Trophoblast cell (in vitro differentiated cells and primary cell): ENCODE results near the gene FSTL4.

Source experiments
- DNase-seq, 2 donors: peaks; one replicate each; pipeline ENCODE4 v3.0.0-alpha.2; 2016
- H2AFZ ChIP-seq: 2 replicates; pipeline ENCODE4 v1.6.1; 2013; ENCODE audit warnings: low read length, moderate library complexity, mild to moderate bottlenecking; ENCODE audit not compliant: insufficient read depth, poor library complexity
- H2AK5ac ChIP-seq: 2 replicates; pipeline ENCODE4 v1.6.1; 2013; ENCODE audit warnings: mild to moderate bottlenecking, low read length
- H2BK120ac ChIP-seq: 2 replicates; pipeline ENCODE4 v1.6.1; 2013; ENCODE audit warnings: low read length, mild to moderate bottlenecking, moderate library complexity; ENCODE audit not compliant: insufficient read depth, poor library complexity
- H2BK12ac ChIP-seq: 2 replicates; pipeline ENCODE4 v1.6.1; 2013; ENCODE audit warnings: mild to moderate bottlenecking, low read length, moderate library complexity
- H2BK5ac ChIP-seq: 2 replicates; pipeline ENCODE4 v1.6.1; 2013; ENCODE audit warnings: low read length, low read depth, moderate library complexity, mild to moderate bottlenecking; ENCODE audit not compliant: poor library complexity
- H3K14ac ChIP-seq: 2 replicates; pipeline ENCODE4 v1.6.1; 2013; ENCODE audit warnings: mild to moderate bottlenecking, low read length
- H3K18ac ChIP-seq: 2 replicates; pipeline ENCODE4 v1.6.1; 2013; ENCODE audit warnings: mild to moderate bottlenecking, low read length
- H3K23ac ChIP-seq: 2 replicates; pipeline ENCODE4 v1.6.1; 2013; ENCODE audit warnings: low read length
- H3K27ac ChIP-seq: 2 replicates; pipeline ENCODE4 v1.5.1; 2013; ENCODE audit warnings: low read depth, mild to moderate bottlenecking, inconsistent platforms, low read length, moderate library complexity
- H3K27me3 ChIP-seq: 2 replicates; pipeline ENCODE4 v1.6.1; 2013; ENCODE audit warnings: inconsistent platforms, mild to moderate bottlenecking, low read length, moderate library complexity; ENCODE audit not compliant: insufficient read depth
- H3K36me3 ChIP-seq, 2 experiments: 1 replicate in 1 of 2; 2 replicates in 1 of 2; pipeline ENCODE4 v1.6.1; 2013; ENCODE audit warnings: low read length in 2 of 2, mild to moderate bottlenecking in 2 of 2, moderate library complexity in 1 of 2; ENCODE audit not compliant: insufficient read depth in 2 of 2, control insufficient read depth in 1 of 2
- H3K4ac ChIP-seq: 2 replicates; pipeline ENCODE4 v1.6.1; 2013; ENCODE audit warnings: low read depth, mild to moderate bottlenecking, low read length, moderate library complexity
- H3K4me1 ChIP-seq, 2 experiments: 1 replicate in 1 of 2; 2 replicates in 1 of 2; pipeline ENCODE4 v1.6.1; 2013; ENCODE audit warnings: low read length in 2 of 2, mild to moderate bottlenecking in 2 of 2, moderate library complexity in 1 of 2; ENCODE audit not compliant: insufficient read depth in 2 of 2, control insufficient read depth in 1 of 2
- H3K4me2 ChIP-seq: 2 replicates; pipeline ENCODE4 v1.6.1; 2013; ENCODE audit warnings: inconsistent platforms, mild to moderate bottlenecking, low read length, moderate library complexity
- H3K4me3 ChIP-seq: 2 replicates; pipeline ENCODE4 v1.5.1; 2013; ENCODE audit warnings: mild to moderate bottlenecking, low read depth, low read length, inconsistent platforms
- H3K79me1 ChIP-seq: one replicate; pipeline ENCODE4 v1.6.1; 2013; ENCODE audit warnings: low read length
- H3K79me2 ChIP-seq: 2 replicates; pipeline ENCODE4 v1.6.1; 2013; ENCODE audit warnings: low read length, mild to moderate bottlenecking; ENCODE audit not compliant: control insufficient read depth, insufficient read depth, poor library complexity
- H3K9ac ChIP-seq: 2 replicates; pipeline ENCODE4 v1.6.1; 2013; ENCODE audit warnings: mild to moderate bottlenecking, low read length
- H3K9me3 ChIP-seq: 2 replicates; pipeline ENCODE4 v1.6.1; 2013; ENCODE audit warnings: low read depth, mild to moderate bottlenecking, control low read depth, inconsistent platforms, low read length; ENCODE audit not compliant: insufficient read depth
- H4K12ac ChIP-seq: 2 replicates; pipeline ENCODE4 v1.6.1; 2013; ENCODE audit warnings: low read depth, mild to moderate bottlenecking, low read length, moderate library complexity
- H4K8ac ChIP-seq: 2 replicates; pipeline ENCODE4 v1.6.1; 2013; ENCODE audit warnings: low read depth, mild to moderate bottlenecking, low read length, moderate library complexity
- H4K91ac ChIP-seq: one replicate; pipeline ENCODE4 v1.6.1; 2013; ENCODE audit warnings: low read depth, mild to moderate bottlenecking, low read length, moderate library complexity
- WGBS: extraction: QIAGEN DNeasy Blood & Tissue Kit; methylation state at CpG from one replicate; pipeline ENCODE4 v1.1.7; 2013; ENCODE audit warnings: missing lambda C conversion rate; ENCODE audit not compliant: insufficient read length, insufficient coverage; ENCODE audit errors: extremely low coverage; 5-methylcytosine and 5-hydroxymethylcytosine counted together

Gene FSTL4

DNA sequence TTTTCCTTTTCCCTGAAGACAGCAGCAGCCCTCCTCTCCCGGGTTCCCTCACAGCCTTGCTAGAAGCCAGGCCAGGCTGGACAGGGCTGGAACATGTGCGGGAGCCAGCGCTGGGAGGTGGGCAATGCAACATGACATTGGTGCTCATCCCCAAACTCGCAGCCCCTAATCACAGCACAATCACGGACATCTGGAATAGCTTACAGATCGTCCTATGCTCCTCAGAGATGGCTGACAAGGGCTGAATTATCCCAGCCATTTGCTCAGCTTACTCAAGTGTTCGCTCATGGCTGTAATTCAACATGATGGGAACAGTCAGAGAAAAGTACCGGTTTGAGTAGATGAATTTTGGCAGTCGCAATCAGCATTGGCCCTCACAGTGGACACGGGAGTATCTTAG, 49.8 kb downstream of the FSTL4 start:
- H3K9me3 ChIP-seq = no peaks in the 10 kb centered on the region
- no peaks in the 10 kb centered on the region for H3K27me3 ChIP-seq
- no peak overlapping the region for H2AFZ ChIP-seq
- no peaks in the 10 kb centered on the region for H3K79me1 ChIP-seq
- no peak overlapping the region for H4K91ac ChIP-seq
- no peak overlapping the region for H2BK120ac ChIP-seq
- H3K4me1 ChIP-seq = no peaks in the 10 kb centered on the region
- no peak overlapping the region for H3K18ac ChIP-seq
- no peak overlapping the region for H3K23ac ChIP-seq
- H3K79me2 ChIP-seq = no peaks in the 10 kb centered on the region
- H3K4me3 ChIP-seq = no peak overlapping the region
- H3K36me3 ChIP-seq = no peaks in the 10 kb centered on the region
- H2AK5ac ChIP-seq = no peak overlapping the region
- no peak overlapping the region for H4K12ac ChIP-seq
- no peak overlapping the region for H2BK12ac ChIP-seq
- H3K4ac ChIP-seq = no peak overlapping the region
- WGBS = no CpG with 5 or more reads among the region's 10 CpGs
- no peak overlapping the region for H3K27ac ChIP-seq
- DNase-seq = no peak
- H2BK5ac ChIP-seq = no peak overlapping the region
- H3K14ac ChIP-seq = no peak overlapping the region
- H3K9ac ChIP-seq = no peak overlapping the region
- H4K8ac ChIP-seq = no peak overlapping the region
- no peak overlapping the region for H3K4me2 ChIP-seq

DNA sequence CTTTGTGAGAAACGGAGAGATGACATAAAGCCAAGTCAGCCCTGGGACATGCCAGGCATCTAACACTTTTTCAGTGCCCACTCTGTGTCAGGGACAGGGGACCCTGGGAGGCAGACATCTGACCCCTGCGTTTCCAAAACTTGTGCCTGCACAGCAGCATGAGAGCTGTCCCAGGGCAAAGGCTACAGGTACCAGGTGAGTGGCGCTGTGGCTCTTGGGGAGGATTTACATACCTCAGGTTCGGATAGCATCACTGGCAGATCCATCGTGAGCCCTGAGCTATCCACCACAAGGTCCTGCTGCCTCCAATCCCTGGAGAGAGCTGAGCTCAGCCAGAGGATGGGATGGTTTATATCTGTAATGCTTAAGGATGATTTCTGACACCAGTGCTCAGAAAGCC, 52.4 kb downstream of the FSTL4 start:
- Histone ChIP-seq H3K79me2 (no peaks in the 10 kb centered on the region), H3K36me3 (no peaks in the 10 kb centered on the region), H3K4me3 (no peak overlapping the region), H3K14ac (no peak overlapping the region), H2BK12ac (no peak overlapping the region), H2AK5ac (no peak overlapping the region), H3K4ac (no peak overlapping the region), H2BK5ac (no peak overlapping the region), H3K27ac (no peak overlapping the region), H3K27me3 (no peaks in the 10 kb centered on the region), H4K8ac (no peak overlapping the region), H2AFZ (no peak overlapping the region), H3K4me2 (no peak overlapping the region), H4K91ac (no peak overlapping the region), H3K9me3 (no peaks in the 10 kb centered on the region), H3K23ac (no peak overlapping the region), H3K18ac (no peak overlapping the region), H3K79me1 (no peaks in the 10 kb centered on the region), H4K12ac (no peak overlapping the region), H3K9ac (no peak overlapping the region), H3K4me1 (no peaks in the 10 kb centered on the region), H2BK120ac (no peak overlapping the region)
- DNase-seq = no peak
- WGBS = no CpG with 5 or more reads among the region's 5 CpGs

DNA sequence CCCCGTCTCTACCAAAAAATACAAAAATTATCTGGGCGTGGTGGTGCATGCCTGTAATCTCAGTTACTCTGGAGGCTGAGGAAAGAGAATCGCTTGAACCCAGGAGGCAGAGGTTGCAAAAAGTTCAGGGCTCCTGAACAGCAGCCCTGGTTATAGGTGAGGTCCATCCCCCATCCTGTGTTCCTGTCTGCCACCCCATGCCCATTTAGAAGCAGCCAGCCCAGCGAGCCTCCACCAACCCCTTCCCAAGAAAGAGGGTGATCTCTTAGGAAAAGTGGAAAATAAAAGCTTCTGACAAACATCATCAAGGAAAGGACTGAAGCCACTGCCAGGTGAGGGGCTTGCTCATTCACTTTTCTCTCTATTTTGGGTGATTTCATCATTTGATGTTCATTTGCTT, 55.8 kb downstream of the FSTL4 start:
- H3K79me1 ChIP-seq = no peaks in the 10 kb centered on the region
- WGBS = no CpG with 5 or more reads among the region's 4 CpGs

DNA sequence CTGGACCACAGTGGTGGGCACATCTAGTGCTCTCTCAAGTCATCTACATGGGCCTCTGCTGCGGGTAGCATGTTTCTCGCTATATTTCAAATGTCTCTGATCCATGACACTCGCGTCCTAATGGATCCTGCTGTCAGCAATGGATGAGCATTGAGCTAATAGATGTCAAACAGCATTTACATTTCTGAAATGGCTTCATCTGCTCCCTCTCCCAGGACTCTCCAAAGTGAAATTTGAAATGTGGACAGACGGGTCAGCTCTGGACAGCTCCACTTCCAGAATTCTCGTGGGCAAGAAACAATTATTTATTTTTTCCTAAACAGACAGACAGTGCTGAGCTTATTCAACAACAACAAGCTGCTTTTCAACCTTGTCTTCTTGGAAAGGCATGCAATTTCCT, 58.1 kb downstream of the FSTL4 start:
- WGBS = no CpG with 5 or more reads among the region's 6 CpGs

More for the DNA sequence above, 55.8 kb downstream of the FSTL4 start:
- H3K27ac ChIP-seq = no peak overlapping the region
- DNase-seq = no peak
- H3K27me3 ChIP-seq = no peaks in the 10 kb centered on the region
- no peak overlapping the region for H2BK12ac ChIP-seq
- no peak overlapping the region for H2BK5ac ChIP-seq
- no peak overlapping the region for H4K91ac ChIP-seq
- H3K4me1 ChIP-seq = no peaks in the 10 kb centered on the region
- no peak overlapping the region for H3K9ac ChIP-seq
- H3K4me2 ChIP-seq = no peak overlapping the region
- no peaks in the 10 kb centered on the region for H3K9me3 ChIP-seq
- H4K12ac ChIP-seq = no peak overlapping the region
- H2BK120ac ChIP-seq = no peak overlapping the region
- H3K23ac ChIP-seq = no peak overlapping the region
- H3K18ac ChIP-seq = no peak overlapping the region
- H3K79me2 ChIP-seq = no peaks in the 10 kb centered on the region
- H2AFZ ChIP-seq = no peak overlapping the region
- H4K8ac ChIP-seq = no peak overlapping the region
- H3K4ac ChIP-seq = no peak overlapping the region
- H3K14ac ChIP-seq = no peak overlapping the region
- H3K4me3 ChIP-seq = no peak overlapping the region
- H3K36me3 ChIP-seq = no peaks in the 10 kb centered on the region
- no peak overlapping the region for H2AK5ac ChIP-seq

More for the DNA sequence above, 58.1 kb downstream of the FSTL4 start:
- Histone ChIP-seq H3K4me2 (no peak overlapping the region), H3K14ac (no peak overlapping the region), H3K4me3 (no peak overlapping the region), H2BK5ac (no peak overlapping the region), H4K12ac (no peak overlapping the region), H2BK120ac (no peak overlapping the region), H3K79me1 (no peaks in the 10 kb centered on the region), H2BK12ac (no peak overlapping the region), H3K27ac (no peak overlapping the region), H3K27me3 (no peaks in the 10 kb centered on the region), H3K79me2 (no peaks in the 10 kb centered on the region), H3K9ac (no peak overlapping the region), H3K4ac (no peak overlapping the region), H3K4me1 (no peaks in the 10 kb centered on the region), H4K8ac (no peak overlapping the region), H3K36me3 (no peaks in the 10 kb centered on the region), H3K23ac (no peak overlapping the region), H3K18ac (no peak overlapping the region), H4K91ac (no peak overlapping the region), H2AK5ac (no peak overlapping the region), H3K9me3 (no peaks in the 10 kb centered on the region), H2AFZ (no peak overlapping the region)
- no peak for DNase-seq
